D341Med (cell line): ENCODE measurements around the gene ZNF740.
"Not testable (repeated sequence)": the region's sequence is repeated elsewhere in the genome, so short reads cannot be mapped to it uniquely, and the experiment has no call there.

ENCODE experiments used
- DNase-seq: peaks from one replicate; pipeline ENCODE4 v3.0.0; 2012; ENCODE audit warnings: low spot score

ZNF740 gene

DNA sequence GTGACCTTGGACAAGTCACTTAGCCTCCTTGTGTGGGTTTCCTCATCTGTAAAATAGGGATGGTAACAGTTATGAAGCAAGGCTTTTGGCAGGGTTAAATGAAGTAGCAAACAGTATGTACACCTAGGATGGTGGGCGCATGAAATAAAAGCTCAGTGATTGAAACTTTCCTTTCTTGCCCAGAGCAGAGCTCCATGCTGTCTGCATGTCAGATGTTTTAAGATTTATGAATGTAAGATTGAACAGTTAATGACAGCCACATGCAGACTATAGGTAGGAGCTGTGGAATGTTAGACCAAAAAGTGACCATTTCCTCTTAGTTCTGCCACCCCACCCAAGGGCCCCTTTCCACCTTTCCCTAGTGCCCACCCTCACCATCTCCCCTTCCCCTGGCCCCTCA is 14.5 kb downstream of the ZNF740 start:
- no peak for DNase-seq

- no peak for DNase-seq
Measured at GRCh38 chr12:53195516-53196420, 15.2 kb downstream of the ZNF740 start.

DNA sequence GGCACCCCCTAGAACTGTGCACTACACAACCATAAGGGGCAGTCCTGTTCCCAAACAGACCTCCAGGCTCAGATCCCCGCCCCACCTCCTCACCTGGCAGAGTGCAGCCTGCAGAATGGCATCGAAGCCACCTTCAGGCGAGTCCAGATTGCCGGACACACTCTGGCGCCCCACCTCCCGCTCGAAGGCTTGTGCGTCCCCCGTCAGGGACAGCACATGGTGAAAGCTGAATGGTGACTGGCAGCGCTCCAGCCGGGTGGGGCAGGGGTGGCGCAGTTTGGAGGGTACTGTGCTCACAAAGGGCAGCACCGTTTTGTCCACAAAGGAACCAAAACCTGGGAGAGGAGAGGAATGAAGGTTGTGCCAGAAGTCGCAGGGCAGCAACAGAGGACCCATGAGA is 16.0 kb downstream of the ZNF740 start:
- DNase-seq: no peak

- DNase-seq: no peak
Measured at GRCh38 chr12:53197011-53197640, 16.6 kb downstream of the ZNF740 start.

- no peak for DNase-seq
Measured at GRCh38 chr12:53198486-53199110, 18.1 kb downstream of the ZNF740 start.

GRCh38 chr12:53199700-53200099 is 19.2 kb downstream of the ZNF740 start:
- DNase-seq: no peak

DNA sequence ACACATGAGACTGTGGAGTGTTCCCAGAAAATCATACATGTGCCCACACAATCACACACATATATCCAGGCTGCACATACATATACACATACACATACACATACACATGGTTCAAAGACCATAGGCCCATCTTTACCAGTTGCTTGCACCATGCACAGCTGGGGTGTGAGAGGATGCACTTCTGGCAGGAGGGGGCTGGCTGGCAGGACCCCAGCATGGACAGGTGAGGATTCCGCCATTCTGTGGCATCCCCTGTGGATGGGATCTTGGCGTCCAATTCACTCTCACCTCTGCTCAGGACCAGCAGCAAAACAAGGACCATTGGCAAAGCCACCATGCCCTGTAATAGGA is 19.6 kb downstream of the ZNF740 start:
- no peak for DNase-seq

- DNase-seq: no peak
Measured at GRCh38 chr12:53200458-53201176, 20.1 kb downstream of the ZNF740 start.

DNA sequence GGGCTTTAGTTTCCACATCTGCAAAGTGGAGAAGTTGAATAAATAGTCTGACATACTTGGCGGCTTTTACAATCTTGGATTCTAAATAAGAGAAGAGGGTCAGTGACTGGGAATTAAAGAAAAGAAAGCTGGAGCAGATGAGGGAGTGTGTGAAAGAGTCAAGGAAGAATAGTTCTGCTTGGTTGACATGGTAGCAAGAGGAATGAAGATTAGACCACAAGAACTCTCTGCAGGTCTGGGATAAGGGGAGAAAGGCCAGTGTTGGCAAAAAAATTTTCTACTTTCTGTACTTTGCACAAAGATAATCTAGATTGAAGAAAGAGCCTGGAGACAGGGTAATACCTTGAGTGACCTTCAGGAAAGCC is 20.6 kb downstream of the ZNF740 start:
- DNase-seq: no peak

- DNase-seq: no peak
Measured at GRCh38 chr12:53201639-53202038, 21.1 kb downstream of the ZNF740 start.

- not testable (repeated sequence) for DNase-seq
Measured at GRCh38 chr12:53202316-53202715, 21.8 kb downstream of the ZNF740 start.

- no peak for DNase-seq
Measured at GRCh38 chr12:53204351-53204750, 23.8 kb downstream of the ZNF740 start.

- DNase-seq: no peak
Measured at GRCh38 chr12:53205747-53206419, 25.4 kb downstream of the ZNF740 start.

GRCh38 chr12:53207042-53207441 is 26.5 kb downstream of the ZNF740 start, which contains the start of gene ITGB7:
TSS of gene ITGB7 (minus strand) at chr12:53207251. CDS start at chr12:53200443, 6,808 bp downstream.
- no peak for DNase-seq

- no peak for DNase-seq
Measured at GRCh38 chr12:53208435-53208834, 27.9 kb downstream of the ZNF740 start.

DNA sequence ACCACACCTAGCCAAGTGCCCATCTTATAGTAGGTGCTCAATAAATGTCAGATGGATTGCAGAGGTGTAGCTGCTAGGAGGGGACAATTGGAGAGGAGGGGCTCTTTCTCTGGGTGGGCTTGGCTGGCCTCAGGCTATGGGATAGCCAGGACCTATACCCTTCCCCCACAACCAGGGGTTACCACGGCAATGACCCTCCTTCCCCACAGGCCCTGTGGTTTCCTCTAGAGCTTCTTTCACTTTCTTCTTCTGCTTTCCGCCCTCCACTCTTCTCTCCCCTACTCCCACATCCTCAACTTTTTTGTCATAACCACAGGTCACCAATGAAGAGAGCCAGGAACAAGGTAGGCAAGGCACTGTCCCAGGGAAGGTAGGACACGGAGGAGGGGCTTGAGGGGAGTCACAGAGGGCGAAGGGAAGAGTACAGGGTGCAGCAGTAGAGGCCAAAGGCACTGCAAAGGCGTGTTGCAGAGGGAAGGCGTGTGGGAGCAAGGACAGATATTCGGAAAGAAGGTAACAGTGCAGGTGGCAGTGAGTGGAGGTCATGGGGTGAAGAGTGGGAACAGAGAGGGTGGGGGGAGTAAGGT is 28.4 kb downstream of the ZNF740 start:
- no peak for DNase-seq

DNA sequence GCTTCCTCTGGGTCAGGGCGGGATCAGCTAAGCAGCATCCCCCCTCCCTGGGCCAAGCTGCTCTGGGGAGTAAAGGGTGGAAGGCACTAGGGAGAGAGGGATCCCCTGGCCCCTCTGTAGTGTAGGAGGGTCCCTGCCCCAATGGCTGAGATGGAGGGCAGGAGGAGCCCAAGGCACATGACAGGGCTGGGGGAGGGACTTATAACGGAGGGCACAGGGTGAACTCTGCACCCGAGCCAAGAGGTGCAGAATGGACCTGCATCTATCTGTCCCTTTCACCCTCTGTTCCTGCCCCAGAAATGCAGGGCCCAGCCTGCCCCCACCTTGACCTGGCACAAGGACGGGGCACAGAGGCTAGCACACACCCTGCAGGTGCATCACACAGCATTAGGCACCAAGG is 30.3 kb downstream of the ZNF740 start:
- DNase-seq: no peak

- peak; percentile 68 for DNase-seq
Measured at GRCh38 chr12:53211476-53212381, 31.2 kb downstream of the ZNF740 start.

DNA sequence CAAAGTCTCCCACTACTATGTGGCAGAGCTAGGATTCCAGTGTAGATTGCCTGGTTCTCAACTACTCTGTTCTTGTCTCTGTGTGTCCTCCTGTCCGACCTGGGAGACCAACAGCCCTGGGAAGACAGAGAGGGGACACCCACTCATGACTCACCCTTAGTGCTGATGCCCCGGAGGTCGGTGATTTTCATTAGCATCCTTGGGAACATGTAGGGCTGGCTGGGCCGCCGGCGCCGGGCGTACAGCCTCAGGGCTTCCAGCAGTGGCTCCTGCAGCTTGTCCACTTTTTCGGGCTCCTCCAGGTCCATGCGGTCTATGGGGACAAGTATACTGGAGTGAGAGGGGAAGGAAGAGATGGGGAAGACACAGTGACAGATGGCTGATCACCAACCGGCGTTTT is 32.4 kb downstream of the ZNF740 start:
- DNase-seq: no peak

- peak; percentile 91 for DNase-seq
Measured at GRCh38 chr12:53213348-53213747, 32.8 kb downstream of the ZNF740 start.
